SK-N-MC (cell line): ENCODE results near the gene IFT25.

Experiments used
- EZH2 ChIP-seq: fragments of 200-600 bp; sonication (generic); IDR thresholded peaks from one replicate; pipeline ENCODE4 v1.6.1; 2017; ENCODE audit warnings: antibody characterized with exemption
- FOXP2 ChIP-seq: optimal IDR thresholded peaks from 2 replicates; pipeline ENCODE3; 2011; ENCODE audit warnings: mild to moderate bottlenecking, moderate library complexity; ENCODE audit not compliant: insufficient read depth; ENCODE audit errors: extremely low read length, control extremely low read depth
- POLR2AphosphoS5 ChIP-seq: IDR thresholded peaks from 2 replicates; pipeline ENCODE4 v1.6.1; 2012; ENCODE audit warnings: mild to moderate bottlenecking, low read depth, low read length, borderline replicate concordance

DNA sequence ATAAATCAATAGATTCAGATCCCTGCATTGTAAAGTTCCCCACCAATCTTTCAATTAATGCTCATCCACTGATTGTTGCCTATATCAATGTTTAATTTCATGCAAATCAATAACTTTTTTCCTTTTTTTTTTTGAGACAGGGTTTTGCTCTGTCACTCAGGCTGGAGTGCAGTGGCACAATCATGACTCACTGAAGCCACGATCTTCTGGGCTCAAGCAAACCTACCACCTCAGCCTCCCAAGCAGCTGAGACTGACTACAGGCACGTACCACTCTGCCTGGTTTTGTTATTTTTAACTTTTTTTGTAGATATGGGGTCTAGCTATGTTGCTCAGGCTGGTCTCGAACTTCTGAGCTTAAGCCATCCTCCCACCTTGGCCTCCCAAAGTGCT is 25.8 kb downstream of the IFT25 start:
- no peak for TF ChIP-seq POLR2AphosphoS5
- TF ChIP-seq EZH2, result no peak
- no peak for TF ChIP-seq FOXP2
